ENCODE measurements around the gene SERPINA5.
"Not testable (repeated sequence)": the region's sequence is repeated elsewhere in the genome, so short reads cannot be mapped to it uniquely, and the experiment has no call there.

Gene SERPINA5

DNA sequence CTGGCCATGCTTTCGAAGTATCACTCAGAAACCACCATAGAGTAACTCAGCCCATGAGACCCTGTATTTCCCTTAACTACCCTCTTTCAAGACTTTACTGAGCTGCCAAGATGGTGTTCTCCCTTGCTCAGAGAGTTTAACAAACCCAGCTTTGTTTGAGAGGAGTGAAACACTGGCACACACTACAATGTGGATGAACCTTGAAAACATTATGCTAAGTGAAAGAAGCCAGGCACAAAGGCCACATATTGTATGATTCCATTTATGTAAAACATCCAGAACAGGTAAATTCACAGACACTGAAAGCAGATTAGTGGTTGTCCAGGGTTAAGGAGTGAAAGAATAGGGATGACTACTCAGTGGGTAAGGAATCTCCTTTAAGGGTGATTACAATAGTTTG, 49.8 kb downstream of the SERPINA5 start:
- DNase-seq, result no peak

DNA sequence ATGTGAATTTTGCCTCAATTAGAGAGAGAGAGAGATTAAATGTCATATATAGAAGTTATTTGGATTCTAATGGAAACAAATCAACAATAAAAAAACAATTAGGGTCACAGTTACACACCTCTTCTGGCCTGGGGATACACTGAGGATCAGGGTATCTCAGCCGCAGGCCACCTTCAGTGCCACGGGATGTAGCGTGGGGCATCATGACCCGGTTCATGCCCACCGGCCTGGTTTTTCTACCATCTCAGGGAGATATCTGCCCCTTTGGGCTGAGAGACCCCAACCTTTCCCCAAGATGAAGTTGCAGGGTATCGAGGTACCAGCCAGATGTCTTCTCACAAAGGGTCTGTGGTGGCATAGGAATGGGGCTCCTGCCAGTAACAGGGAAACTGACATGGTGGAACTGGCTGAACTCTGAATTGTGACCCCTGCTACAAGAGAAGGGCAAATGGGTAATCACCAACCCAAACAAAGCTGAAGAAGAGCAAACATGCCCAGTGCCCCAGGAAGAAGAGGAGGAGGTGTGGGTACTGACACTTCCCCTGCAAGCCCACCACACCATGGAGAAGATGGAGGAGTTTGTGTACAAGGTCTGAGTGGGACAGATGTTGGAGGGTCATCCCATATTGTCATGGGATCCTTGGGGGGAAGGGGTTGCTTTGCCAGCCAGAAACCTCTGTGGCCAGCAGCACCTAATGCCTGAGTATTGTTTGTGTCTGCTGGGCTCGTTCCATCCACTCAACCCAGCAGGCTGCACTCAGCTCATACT, 50.5 kb downstream of the SERPINA5 start:
- DNase-seq, result no peak

DNA sequence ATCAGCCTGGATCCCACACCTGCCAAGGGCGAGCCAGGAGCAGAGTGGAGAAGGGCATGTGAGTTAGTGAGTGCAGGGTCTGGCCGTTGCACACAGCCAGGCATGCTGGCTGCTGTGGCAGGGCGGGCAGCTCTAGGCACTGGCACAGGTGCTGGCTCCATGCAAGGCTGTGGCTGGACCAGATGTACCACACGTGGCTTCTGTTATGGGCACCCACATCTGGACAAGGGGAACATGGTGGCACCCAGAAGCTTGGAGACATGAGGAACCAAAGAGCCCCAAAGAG, 51.0 kb downstream of the SERPINA5 start:
- DNase-seq, result no peak

DNA sequence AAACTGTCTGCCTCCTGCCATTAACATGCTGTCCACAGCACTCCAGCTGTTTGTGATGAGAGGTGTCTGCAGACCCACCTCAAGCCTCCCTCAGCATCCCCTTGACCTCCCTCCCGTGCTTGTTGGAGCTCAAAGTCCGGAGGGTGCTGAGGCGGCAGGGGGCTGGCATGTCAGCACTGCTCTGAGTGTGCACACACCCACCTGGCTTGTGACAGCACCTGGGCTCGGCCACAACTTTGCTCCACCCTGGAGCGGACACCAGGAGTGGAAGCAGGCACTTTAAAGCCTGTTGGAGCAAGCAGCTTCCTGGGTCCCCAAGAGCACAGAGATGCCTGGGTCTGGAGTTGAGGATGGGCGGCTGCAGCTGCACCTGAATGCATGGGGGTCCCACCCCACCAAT, 51.9 kb downstream of the SERPINA5 start:
- DNase-seq, result no peak

GRCh38 chr14:94635154-94635553, 53.9 kb downstream of the SERPINA5 start:
- no peak for DNase-seq

- DNase-seq, result no peak
These were observed 55.7 kb downstream of the SERPINA5 start for GRCh38 chr14:94636744-94637412.

- DNase-seq, result not testable (repeated sequence)
These were observed 56.6 kb downstream of the SERPINA5 start for GRCh38 chr14:94637814-94638213.

DNA sequence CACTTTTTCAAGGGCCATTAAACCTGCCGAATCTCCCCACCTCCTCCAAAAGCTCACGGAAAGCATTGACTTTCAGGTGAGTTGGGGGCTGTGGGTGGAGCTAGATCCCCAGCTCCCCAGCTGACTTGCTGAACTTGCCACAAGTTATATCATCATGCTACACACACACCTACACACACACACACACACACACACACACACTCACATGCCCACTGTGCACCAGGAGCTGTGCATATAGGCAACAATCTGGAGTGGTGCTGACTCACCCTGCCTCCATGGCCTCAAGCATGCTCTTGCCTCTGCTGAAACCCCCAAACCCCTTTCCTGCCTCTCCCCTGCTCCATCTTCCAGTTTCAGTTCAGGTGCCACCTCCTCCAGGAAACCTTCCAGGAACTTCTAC, 57.1 kb downstream of the SERPINA5 start:
- DNase-seq, result no peak

GRCh38 chr14:94638961-94639817, 58.0 kb downstream of the SERPINA5 start:
- no peak for DNase-seq

DNA sequence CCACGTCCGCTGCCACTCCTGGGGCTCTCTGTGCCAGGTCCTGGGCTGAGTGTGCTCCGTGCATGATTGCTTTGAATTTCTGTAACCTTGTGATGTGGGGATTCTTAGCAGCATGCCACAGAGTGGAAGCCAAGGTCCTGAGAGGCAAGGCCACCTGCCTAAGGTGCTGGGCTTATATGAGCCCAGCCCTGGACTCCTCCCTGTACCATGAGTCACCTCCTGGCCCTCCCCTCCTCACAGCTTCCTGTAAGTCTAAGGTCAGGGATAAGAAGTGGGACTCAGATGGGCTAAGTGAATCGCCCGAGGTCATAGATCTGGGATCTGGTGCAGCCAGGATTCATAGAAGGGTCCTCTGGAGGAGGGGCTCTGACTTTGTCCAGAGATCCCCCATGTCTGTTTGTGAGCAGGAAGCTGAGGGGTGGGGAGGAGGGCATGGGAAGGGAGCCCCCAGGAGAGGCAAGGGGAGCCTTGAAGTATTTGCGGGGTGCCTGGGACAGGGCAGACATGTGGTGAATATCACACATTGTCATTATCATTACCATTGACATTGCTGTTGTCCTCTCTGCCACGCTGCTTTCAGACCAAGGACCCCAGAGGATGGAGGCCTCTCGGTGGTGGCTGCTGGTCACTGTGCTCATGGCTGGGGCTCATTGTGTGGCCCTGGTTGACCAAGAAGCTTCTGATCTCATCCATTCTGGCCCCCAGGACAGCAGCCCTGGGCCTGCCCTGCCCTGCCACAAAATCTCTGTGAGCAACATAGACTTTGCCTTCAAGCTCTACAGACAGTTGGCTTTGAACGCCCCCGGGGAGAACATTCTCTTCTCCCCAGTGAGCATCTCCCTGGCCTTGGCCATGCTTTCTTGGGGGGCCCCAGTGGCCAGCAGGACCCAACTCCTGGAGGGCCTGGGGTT, 59.8 kb downstream of the SERPINA5 start:
- no peak for DNase-seq

- DNase-seq, result no peak
These were observed 60.4 kb downstream of the SERPINA5 start for GRCh38 chr14:94641632-94641955.
